EH (cell line): ENCODE measurements around the gene ITGB5.

ENCODE experiments used
- DNase-seq: peaks from one replicate; pipeline ENCODE4 v3.0.0-alpha.2; 2015; ENCODE audit warnings: low read depth

ITGB5 gene

DNA sequence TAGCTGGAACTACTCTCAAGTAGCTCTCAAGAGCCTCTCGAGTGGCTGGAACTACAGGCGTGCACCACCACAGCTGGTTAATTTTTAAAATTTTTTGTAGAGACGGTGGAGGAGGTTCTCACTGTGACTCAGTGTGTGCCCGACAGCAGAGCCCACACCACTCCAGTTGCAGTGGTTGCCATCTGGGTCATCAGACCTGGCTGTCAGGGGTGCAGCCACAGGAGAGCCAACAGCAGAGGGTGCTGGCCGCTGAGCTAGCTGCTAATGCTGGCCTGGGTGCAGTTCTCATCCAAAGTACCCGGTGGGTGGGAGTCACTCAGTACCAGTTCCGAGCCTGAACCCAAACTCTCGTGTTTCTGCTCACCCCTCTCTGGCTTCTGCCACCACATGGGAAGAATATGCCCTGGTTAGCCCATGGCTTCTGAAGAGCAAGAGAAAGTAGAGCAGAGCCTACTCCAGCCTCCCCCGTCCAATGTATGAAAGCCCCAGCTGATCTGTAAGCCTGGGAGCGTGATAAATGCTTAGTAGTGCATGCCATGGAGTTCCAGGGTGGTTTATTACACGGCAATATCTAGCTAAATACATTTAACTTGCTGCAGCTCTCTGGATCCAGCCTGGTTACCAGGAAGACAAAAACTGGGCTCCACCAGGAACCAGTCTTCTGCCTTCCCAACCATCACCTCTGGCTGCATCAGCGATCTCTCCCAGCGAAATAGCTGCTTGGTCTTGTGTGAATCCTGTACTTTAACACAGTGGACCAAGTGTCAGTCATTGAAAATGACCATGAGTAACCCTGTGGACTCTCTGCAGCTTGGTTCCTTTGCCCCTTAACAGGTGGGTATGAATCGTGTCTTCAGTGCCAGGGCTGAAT lies 139.8 kb downstream of the ITGB5 start:
- DNase-seq: no peak

DNA sequence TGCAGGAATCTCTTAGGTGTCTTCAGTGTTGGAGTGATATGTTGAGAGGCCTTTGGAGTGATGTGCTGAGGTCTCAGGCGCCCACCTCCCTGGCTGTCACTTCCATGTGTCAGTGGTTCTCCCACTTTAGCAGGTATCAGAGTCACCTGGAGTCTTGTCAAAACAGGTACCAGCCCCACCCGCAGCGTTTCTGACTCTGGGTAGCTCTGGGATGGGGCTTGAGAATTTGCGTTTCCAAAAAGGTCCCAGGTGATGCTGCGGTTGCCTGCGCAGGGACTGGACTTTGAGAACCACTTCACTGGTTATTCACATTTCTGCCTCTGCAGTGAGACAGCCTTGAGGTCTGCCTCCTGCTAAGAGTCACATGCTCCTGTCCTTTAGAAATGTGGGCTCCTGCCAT lies 141.4 kb downstream of the ITGB5 start:
- DNase-seq: no peak

- DNase-seq: peak; percentile 16
Measured at GRCh38 chr3:124741027-124741426, 146.1 kb downstream of the ITGB5 start.

GRCh38 chr3:124731760-124732159 lies 155.4 kb downstream of the ITGB5 start:
- no peak for DNase-seq

DNA sequence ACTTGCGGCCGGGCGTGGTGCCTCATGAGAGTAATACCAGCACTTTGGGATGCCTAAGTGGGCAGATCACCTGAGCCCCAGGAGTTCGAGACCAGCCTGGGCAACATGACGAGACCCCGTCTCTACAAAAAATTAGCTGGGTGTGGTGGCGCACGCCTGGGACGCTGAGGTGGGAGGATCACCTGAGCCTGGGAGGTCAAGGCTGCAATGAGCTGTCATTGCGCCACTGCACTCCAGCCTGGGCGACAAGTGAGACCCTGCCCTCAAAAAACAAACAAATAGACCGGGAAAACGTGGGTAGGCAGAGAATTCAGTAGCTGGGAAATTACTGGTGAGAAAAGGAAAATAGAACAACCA lies 156.2 kb downstream of the ITGB5 start:
- no peak for DNase-seq

DNA sequence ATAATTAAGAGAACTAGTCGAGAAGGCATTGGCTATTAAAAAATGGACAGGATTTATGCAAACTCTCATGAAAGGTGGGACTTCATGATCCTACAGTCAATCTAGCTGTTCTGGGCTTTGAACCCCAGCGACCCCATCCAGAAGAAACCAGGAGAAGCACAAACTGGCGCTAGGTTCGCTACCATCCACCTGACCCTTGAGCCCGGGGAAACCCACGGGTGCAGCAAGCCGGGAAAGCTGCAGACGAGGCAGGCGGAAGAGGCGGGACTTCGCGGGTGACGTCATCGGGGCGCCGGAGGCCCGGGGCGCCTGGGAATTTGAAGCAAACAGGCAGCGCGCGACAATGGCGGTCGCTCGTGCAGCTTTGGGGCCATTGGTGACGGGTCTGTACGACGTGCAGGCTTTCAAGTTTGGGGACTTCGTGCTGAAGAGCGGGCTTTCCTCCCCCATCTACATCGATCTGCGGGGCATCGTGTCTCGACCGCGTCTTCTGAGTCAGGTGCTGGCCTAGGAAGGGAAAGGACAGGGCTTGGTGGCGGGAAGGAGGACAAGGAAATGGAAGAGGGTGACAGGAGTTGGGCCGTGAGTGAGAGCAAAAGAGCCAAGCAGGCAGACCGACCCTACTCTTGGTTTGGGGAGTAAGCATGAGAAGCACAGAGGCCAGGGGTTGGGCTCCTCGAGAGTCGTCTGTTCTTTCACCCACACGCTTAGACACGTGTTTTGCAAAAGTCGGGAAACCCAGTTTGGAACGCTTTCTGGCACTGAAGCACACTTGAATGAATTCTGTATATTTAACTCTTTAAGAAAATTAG lies 156.8 kb downstream of the ITGB5 start, which contains the start of gene UMPS:
Gene UMPS (plus strand): TSS at position 324 of the 812 bp plus-strand sequence. CDS start 20 bp downstream, at position 344.
- peak; percentile 82 for DNase-seq

DNA sequence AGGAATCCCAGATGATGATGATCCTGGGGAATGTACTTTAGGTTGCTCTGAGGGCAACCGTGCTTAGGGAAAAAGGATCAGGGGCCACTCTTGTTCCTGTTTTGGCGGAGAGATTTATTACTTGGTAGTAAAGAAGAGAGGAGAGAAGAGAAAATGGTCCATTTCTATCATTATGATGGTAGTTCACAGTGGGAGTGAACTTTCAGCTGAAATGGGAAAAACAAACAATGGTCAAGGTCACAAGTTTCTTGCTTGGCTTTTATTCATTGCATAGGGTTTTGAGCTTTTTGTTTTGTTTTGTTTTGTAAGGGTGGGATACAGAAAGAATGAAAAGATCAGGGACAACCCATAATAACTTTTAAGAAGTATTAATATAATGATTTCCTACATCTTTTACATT lies 164.6 kb downstream of the ITGB5 start:
- no peak for DNase-seq

- peak; percentile 11 for DNase-seq
Measured at GRCh38 chr3:124714223-124714853, 172.8 kb downstream of the ITGB5 start.
